AG09309 (cell line): ENCODE data around the gene CDK5RAP2.

ENCODE experiments used
- DNase-seq: peaks from one replicate; pipeline ENCODE4 v3.0.0-alpha.2; 2010; ENCODE audit warnings: low read depth
- H3K4me3 ChIP-seq: 2 replicates; pipeline ENCODE4 v1.5.1; 2011; ENCODE audit warnings: mild to moderate bottlenecking, low read depth, low read length, moderate library complexity; ENCODE audit not compliant: control insufficient read depth
- CTCF ChIP-seq: IDR thresholded peaks from 2 replicates; pipeline ENCODE4 v1.5.1; 2011; ENCODE audit warnings: mild to moderate bottlenecking, low read depth, low read length, inconsistent platforms; ENCODE audit not compliant: insufficient read depth, control insufficient read depth; ENCODE audit errors: missing control alignments

Gene CDK5RAP2

GRCh38 chr9:120442308-120442995 lies 137.5 kb downstream of the CDK5RAP2 start:
- TF ChIP-seq CTCF, result no peak
- DNase-seq, result no peak
- H3K4me3 ChIP-seq, result no peak overlapping the region

GRCh38 chr9:120441426-120442307 lies 138.3 kb downstream of the CDK5RAP2 start:
- no peak for TF ChIP-seq CTCF
- peak; percentile 50 for DNase-seq
- H3K4me3 ChIP-seq, result no peak overlapping the region

DNA sequence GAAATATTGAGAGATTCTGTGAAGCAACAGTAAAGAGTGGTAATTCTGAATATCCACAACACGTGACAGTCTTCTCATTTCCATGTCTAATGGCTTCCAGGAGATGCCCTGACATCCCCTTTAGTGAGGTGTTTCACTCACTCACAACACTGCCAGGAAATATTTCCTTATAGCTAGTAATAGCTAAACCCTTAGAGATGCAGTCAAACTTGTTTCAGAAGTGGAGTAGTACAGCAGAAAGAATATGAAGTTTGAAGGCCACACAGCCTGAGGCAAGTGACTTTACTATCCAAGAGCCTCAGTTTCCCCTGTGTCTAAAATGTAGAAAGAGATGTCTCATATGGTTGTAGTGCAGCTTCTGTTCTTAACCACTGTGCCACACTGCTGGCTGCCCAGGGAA lies 139.2 kb downstream of the CDK5RAP2 start:
- no peak for TF ChIP-seq CTCF
- no peak overlapping the region for H3K4me3 ChIP-seq
- no peak for DNase-seq

- no peak for DNase-seq
- no peak for TF ChIP-seq CTCF
- no peak overlapping the region for H3K4me3 ChIP-seq
Observed at GRCh38 chr9:120439926-120440325, 140.0 kb downstream of the CDK5RAP2 start.

- TF ChIP-seq CTCF, result peak; percentile 54
- no peak for DNase-seq
- H3K4me3 ChIP-seq, result no peak overlapping the region
Observed at GRCh38 chr9:120438836-120439546, 141.0 kb downstream of the CDK5RAP2 start.

- TF ChIP-seq CTCF, result no peak
- H3K4me3 ChIP-seq, result no peak overlapping the region
- DNase-seq, result no peak
Observed at GRCh38 chr9:120438111-120438510, 141.9 kb downstream of the CDK5RAP2 start.
